Body of pancreas (tissue), 4 donors: ENCODE measurements around the gene CST4.
"Not testable (repeated sequence)": the region's sequence is repeated elsewhere in the genome, so short reads cannot be mapped to it uniquely, and the experiment has no call there.

Source experiments
- CTCF ChIP-seq, 7 experiments: fragments of 450-650 bp in 4 of 7; fragments of 200-600 bp in 3 of 7; sonication (generic) in 3 of 7; IDR thresholded peaks; one replicate each; pipeline ENCODE4 v1.5.1; 2016 to 2019; ENCODE audit warnings: antibody characterized with exemption in 7 of 7
- POLR2A ChIP-seq, 3 donors: fragments of 450-650 bp; IDR thresholded peaks; one replicate each; pipeline ENCODE4 v1.6.1; 2016; ENCODE audit warnings: antibody characterized with exemption in 3 of 3, mild to moderate bottlenecking in 2 of 3

- not testable (repeated sequence) for TF ChIP-seq POLR2A, CTCF (IDR thresholded peaks at IDR 0.05)
Measured at GRCh38 chr20:23659610-23659988, 29.2 kb downstream of the CST4 start.
